Thoracic aorta (tissue), 2 donors: Measurements from ENCODE around the gene CXCR2. TPM values are rescaled to one million over a fixed set of nuclear protein-coding genes. Genes with fewer than 3 reads are reported as not detected.
"Not testable (repeated sequence)": the region's sequence is repeated elsewhere in the genome, so short reads cannot be mapped to it uniquely, and the experiment has no call there.

ENCODE experiments used
- ATAC-seq: fragments of 150-250 bp; one replicate; pipeline ENCODE4 v1.8.0; 2017; ENCODE audit warnings: low read depth; ENCODE audit not compliant: insufficient number of reproducible peaks, low FRiP score
- DNase-seq: peaks from one replicate; pipeline ENCODE4 v3.0.0-alpha.2; 2020; ENCODE audit warnings: low spot score
- H3K27ac ChIP-seq, 2 donors: fragments of 200-600 bp; sonication (generic); 1 replicate in 1 of 2; 2 replicates in 1 of 2; pipeline ENCODE4 v1.5.1; 2016; ENCODE audit warnings: mild to moderate bottlenecking in 2 of 2, moderate library complexity in 2 of 2
- H3K27me3 ChIP-seq: fragments of 200-600 bp; sonication (generic); replicated peaks from 2 replicates; pipeline ENCODE4 v1.6.0; 2016; ENCODE audit warnings: mild to moderate bottlenecking; ENCODE audit not compliant: insufficient read depth
- H3K36me3 ChIP-seq: fragments of 200-600 bp; sonication (generic); one replicate; pipeline ENCODE4 v1.5.1; 2016
- H3K4me1 ChIP-seq, 2 donors: fragments of 200-600 bp; sonication (generic); 1 replicate in 1 of 2; 2 replicates in 1 of 2; pipeline versions ENCODE4 v1.5.1 to v1.6.0; 2016; ENCODE audit warnings: low read depth in 2 of 2, mild to moderate bottlenecking in 1 of 2; ENCODE audit not compliant: control insufficient read depth in 1 of 2
- H3K4me3 ChIP-seq: fragments of 200-600 bp; sonication (generic); 2 replicates; pipeline ENCODE4 v1.5.1; 2016; ENCODE audit warnings: mild to moderate bottlenecking
- H3K9me3 ChIP-seq: fragments of 200-600 bp; sonication (generic); 2 replicates; pipeline ENCODE4 v1.5.1; 2016
- total RNA-seq, 2 donors: library from RNA; depleted of rRNA; stranded (reverse); fragments of >200 nt; gene quantifications; one replicate each; pipeline versions ENCODE4 v1.1.0 to v1.2.3, GENCODE V29; 2016
- TF ChIP-seq, protein P1 (sequence below): fragments of 200-600 bp; sonication (generic); IDR thresholded peaks from one replicate; pipeline ENCODE4 v1.5.1; 2019; ENCODE audit warnings: antibody characterized with exemption

The CXCR2 gene
- total RNA-seq, 2 donors from 2014 or later = 3.0 TPM; not detected in 1

DNA sequence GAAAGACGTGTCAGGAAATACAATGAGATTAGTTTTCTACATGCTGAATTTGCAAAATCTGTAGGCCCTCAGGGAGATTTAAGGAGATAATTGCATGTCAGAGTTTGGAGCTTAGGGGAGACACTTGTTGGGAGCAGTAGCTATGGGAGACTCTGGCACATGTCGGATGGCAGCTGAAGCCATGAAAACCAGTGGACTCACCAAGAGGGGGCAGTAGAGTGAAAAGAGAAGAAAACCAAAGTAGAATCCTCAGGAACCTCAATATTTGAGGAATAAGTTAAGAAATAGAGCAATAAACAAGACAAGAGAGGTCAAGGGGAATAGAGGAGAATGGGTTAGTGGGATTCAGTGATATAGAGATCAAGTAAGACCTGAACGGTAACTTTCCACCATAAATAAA, 31.9 kb upstream of the CXCR2 start:
- Histone ChIP-seq H3K4me1 (no peaks in the 10 kb centered on the region), H3K9me3 (no peaks in the 10 kb centered on the region), H3K27me3 (no peaks in the 10 kb centered on the region), H3K36me3 (no peaks in the 10 kb centered on the region), H3K4me3 (no peak overlapping the region), H3K27ac (no peak overlapping the region)
- DNase-seq (no peak), ATAC-seq (no peak)
- TF ChIP-seq, protein P1, sequence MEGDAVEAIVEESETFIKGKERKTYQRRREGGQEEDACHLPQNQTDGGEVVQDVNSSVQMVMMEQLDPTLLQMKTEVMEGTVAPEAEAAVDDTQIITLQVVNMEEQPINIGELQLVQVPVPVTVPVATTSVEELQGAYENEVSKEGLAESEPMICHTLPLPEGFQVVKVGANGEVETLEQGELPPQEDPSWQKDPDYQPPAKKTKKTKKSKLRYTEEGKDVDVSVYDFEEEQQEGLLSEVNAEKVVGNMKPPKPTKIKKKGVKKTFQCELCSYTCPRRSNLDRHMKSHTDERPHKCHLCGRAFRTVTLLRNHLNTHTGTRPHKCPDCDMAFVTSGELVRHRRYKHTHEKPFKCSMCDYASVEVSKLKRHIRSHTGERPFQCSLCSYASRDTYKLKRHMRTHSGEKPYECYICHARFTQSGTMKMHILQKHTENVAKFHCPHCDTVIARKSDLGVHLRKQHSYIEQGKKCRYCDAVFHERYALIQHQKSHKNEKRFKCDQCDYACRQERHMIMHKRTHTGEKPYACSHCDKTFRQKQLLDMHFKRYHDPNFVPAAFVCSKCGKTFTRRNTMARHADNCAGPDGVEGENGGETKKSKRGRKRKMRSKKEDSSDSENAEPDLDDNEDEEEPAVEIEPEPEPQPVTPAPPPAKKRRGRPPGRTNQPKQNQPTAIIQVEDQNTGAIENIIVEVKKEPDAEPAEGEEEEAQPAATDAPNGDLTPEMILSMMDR = no peak

DNA sequence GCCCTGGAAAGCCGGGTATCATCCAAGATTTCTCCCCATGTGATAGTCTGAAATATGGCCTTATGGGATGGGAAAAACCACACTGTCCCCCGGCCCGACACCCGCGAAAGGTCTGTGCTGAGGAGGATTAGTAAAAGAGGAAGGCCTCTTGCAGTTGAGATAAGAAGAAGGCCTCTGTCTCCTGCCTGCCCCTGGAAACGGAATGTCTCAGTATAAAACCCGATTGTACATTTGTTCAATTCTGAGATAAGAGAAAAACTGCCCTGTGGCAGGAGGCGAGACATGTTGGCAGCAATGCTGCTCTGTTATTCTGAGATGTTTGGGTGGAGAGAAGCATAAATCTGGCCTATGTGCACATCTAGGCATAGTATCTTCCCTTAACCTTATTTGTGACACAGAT, 30.0 kb upstream of the CXCR2 start:
- Histone ChIP-seq H3K4me3 (no peak overlapping the region), H3K9me3 (no peaks in the 10 kb centered on the region), H3K36me3 (no peaks in the 10 kb centered on the region), H3K4me1 (no peaks in the 10 kb centered on the region), H3K27ac (no peak overlapping the region), H3K27me3 (no peaks in the 10 kb centered on the region)
- TF ChIP-seq, protein P1 = no peak
- no peak for DNase-seq
- no peak for ATAC-seq

DNA sequence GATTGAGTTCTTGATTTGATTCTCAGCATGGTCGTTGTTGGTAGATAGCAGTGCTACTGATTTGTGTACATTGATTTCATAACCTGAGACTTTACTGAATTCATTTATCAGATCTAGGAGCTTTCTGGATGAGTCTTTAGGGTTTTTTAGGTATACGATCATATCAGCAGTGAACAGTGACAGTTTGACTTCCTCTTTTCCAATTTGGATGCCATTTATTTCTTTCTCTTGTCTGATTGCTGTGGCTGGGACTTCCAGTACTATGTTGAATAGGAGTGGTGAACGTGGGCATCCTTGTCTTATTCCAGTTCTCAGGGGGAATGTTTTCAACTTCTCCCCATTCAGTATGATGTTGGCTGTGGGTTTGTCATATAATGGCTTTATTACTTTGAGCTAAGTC, 27.9 kb upstream of the CXCR2 start:
- H3K27ac ChIP-seq = no peak overlapping the region
- no peaks in the 10 kb centered on the region for H3K9me3 ChIP-seq
- H3K36me3 ChIP-seq = no peaks in the 10 kb centered on the region
- no peaks in the 10 kb centered on the region for H3K27me3 ChIP-seq
- TF ChIP-seq, protein P1 = no peak
- no peak overlapping the region for H3K4me3 ChIP-seq
- no peak for ATAC-seq
- H3K4me1 ChIP-seq = no peaks in the 10 kb centered on the region
- no peak for DNase-seq

DNA sequence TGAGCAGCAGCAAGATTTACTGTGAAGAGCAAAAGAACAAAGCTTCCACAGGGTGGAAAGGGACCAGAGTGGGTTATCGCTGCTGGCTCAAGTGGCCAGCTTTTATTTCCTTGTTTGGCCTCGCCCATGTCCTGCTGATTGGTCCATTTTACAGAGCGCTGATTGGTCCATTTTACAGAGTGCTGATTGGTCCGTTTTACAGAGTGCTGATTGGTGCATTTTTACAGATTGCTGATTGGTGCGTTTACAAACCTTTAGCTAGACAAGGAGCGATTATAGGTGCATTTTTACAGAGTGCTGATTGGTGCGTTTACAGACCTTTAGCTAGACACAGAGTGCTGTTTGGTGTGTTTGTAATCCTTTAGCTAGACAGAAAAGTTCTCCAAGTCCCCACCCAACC, 17.0 kb upstream of the CXCR2 start:
- H3K36me3 ChIP-seq, H3K4me3 ChIP-seq, ATAC-seq, H3K27me3 ChIP-seq, H3K9me3 ChIP-seq, H3K4me1 ChIP-seq, DNase-seq, H3K27ac ChIP-seq: not testable (repeated sequence)

DNA sequence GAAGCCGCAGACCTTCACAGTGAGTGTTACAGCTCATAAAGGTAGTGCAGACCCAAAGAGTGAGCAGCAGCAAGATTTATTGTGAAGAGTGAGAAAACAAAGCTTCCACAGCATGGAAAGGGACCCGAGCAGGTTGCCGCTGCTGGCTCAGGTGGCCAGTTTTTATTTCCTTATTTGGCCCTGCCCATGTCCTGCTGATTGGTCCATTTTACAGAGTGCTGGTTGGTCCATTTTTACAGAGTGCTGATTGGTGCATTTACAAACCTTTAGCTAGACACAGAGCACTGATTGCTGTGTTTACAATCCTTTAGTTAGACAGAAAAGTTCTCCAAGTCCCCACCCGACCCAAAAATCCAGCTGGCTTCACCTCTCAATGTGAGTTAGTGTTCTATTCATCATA, 4.0 kb upstream of the CXCR2 start:
- H3K4me1 ChIP-seq, ATAC-seq, H3K27me3 ChIP-seq, H3K36me3 ChIP-seq, H3K27ac ChIP-seq, H3K4me3 ChIP-seq, DNase-seq: not testable (repeated sequence)
- peaks cover 22% of the 10 kb centered on the region for H3K9me3 ChIP-seq

DNA sequence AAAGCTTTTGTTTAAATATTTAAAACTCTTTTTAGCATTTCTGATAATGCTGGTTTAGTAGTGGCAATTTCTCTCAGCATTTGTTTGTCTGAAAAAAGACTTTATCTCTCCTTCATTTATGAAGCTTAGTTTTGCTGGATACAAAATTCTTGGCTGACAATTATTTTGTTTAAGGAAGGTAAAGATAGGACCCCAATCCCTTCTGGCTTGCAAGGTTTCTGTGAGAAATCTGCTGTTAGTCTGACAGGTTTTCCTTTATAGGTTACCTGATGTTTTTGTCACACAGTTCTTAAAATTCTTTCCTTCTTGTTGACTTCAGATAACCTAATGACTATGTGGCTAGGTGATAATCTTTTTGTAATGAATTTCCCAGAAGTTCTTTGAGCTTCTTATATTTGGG, 3.5 kb upstream of the CXCR2 start:
- H3K27ac ChIP-seq, H3K4me1 ChIP-seq, ATAC-seq, H3K27me3 ChIP-seq, DNase-seq, H3K4me3 ChIP-seq, H3K36me3 ChIP-seq: not testable (repeated sequence)
- H3K9me3 ChIP-seq = peaks cover 17% of the 10 kb centered on the region

DNA sequence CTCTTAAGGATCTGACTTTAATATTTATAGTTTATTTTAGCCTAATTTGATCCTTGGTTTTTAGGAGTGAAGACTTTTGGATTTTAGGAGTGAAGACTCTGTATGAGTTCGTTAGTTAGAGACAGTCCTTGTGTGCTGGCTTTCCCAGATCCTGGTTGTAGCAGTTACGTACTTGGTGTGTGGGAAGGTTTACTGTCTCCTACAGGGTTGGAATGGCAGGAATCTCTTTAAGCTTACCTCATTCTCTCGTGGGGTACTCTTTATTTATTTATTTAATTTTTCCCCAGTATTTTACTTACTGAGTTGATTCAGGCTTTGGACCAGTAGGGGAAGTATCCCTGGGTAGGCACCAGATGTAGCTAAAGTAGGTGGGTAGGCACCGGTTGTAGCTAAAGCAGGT, 1.8 kb upstream of the CXCR2 start:
- Histone ChIP-seq H3K27ac (no peak overlapping the region), H3K27me3 (no peaks in the 10 kb centered on the region), H3K9me3 (peaks cover 16% of the 10 kb centered on the region), H3K4me1 (no peaks in the 10 kb centered on the region), H3K4me3 (no peak overlapping the region), H3K36me3 (no peaks in the 10 kb centered on the region)
- ATAC-seq (no peak), DNase-seq (no peak)
- TF ChIP-seq, protein P1 = no peak
